G401.6 (cell line): ENCODE data around the gene CCL2.

Experiments
- FAIRE-seq: peaks from 2 replicates; lab custom pipeline; 2012; peaks lifted over from hg19 to GRCh38; lab: Jason Lieb, UNC

The CCL2 gene

GRCh38 chr17:34241062-34241461 is 14.0 kb upstream of the CCL2 start:
- FAIRE-seq, result no peak

GRCh38 chr17:34242587-34243363 is 12.3 kb upstream of the CCL2 start:
- FAIRE-seq, result no peak

DNA sequence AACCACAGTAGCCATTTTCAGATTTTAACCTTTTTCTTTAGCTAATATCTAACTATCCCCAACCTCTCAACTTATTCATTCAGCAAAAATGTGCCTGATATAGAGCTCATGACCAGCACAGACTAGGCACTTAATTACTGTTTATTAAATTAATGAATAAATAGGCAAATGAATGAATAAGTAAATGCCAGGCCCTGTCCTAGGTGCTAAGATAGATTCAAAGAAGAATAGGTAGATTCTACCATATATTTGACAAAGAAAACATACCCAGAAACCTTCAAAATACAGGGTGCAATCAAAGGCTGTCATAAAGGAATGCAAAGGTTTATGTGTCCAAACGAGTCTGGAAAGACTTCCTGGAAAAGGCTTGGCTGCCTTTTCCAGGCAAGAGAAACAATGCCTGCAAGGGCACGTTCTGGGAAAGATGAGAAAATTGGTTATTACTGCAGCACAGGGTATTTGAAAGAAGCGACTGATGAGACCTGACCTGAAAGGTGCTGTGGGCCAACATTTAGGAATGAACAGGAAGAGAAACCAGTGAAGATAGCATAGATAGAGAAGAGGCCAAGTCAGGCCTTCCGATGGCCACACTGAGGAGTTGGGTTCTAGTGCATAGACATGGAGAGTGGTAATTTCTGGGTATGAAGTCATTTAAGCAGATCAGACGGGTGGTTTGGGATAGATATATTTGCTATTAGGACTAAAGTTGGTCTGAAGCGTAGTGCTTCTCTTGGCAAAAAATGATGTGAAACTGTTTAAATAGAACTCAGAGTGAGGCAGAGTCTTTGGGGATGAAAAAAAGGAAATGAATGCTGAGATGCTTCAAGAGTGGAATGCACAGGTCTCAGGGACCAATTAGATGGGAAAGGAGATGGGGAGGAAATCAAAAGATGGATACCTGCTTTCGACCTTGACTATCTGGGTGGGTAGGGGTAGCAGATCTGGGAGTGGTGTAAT is 11.4 kb upstream of the CCL2 start:
- no peak for FAIRE-seq

DNA sequence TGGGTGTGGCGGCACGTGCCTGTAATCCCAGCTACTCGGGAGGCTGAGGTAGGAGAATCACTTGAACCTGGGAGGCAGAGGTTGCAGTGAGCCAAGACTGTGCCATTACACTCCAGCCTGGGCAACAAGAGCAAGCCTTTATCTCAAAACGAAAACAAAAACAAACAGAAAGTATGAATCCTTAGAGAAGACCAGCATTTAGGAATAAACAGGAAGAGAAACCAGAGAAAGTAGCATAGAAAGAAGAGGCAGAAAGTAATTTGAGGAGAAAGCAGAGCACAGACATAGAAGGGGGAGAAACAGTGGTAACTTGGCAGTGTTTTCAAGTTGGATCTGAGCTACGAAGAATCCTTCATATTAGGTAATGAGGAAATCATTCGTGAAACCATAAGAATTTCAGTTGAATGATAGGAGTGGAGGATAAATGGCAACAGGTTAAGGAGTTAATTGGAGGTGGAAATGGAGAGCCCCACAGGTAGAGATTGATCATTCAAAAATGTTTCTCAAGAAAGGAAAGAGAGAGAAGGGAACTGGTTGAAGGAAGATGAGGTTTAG is 9.7 kb upstream of the CCL2 start:
- no peak for FAIRE-seq

GRCh38 chr17:34246446-34246845 is 8.6 kb upstream of the CCL2 start:
- no peak for FAIRE-seq

- no peak for FAIRE-seq
Observed at GRCh38 chr17:34246881-34247280, 8.2 kb upstream of the CCL2 start.

DNA sequence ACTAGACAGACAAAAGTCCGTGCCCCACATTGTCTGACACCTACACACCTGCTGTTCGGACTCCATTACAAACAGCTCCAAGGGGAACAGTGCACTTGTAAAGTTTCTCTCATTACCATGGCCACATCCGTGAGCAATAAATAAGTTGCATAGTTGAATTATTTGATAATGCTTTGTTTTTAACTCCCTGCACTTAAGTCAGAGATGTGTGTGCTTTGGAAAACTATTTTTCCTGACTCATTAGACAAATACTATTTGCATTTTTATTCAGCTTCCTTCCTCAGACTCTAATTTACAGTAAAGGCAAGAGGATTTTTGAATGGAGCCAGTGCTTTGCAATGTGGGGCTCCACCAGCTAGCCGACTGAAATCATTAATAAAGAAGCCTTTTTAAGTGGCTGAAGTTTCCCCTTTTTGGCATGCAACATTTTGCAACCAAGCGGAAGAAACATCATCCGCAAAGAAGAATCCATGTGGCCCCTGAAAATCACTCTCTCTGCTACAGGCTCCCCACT is 6.5 kb upstream of the CCL2 start:
- no peak for FAIRE-seq

- FAIRE-seq, result no peak
Observed at GRCh38 chr17:34249061-34249460, 6.0 kb upstream of the CCL2 start.

DNA sequence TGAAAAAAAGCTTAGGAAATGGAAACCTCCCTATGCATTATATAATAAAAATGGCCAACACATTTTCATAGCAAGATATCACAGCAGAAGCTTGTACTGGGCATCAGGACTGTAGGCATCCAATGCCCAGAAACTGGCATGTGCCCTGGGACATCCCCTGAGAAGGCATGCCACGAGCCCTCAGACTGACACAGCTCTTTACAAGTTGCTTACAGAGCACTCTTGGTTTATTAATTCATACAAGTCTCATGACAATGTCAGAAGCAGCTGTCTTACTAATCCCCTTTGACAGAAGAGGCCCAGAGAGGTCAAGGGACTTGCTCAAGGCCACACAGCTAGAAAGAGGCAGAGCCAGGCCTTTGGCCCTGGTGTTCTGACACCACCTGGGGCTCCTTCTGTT is 5.6 kb upstream of the CCL2 start:
- no peak for FAIRE-seq

DNA sequence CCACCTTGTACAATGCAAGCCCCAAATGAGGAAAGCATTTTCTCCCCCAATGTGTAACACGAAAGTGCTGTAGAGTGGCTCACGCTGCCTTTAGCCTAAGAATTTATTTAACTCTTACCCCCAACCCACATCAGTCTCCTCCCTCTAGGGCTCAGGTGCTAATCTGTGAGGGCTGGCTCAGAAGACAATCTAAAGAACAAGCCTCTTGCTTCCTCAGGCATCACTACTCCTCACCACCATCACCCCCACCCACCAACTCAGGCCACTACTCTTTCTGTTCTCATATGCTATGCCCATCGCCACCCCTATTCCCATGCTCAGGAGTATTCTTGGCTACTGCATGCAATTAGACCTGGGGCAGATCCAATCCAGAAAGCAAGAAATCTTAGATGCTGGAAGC is 3.9 kb upstream of the CCL2 start:
- FAIRE-seq, result no peak

- no peak for FAIRE-seq
Observed at GRCh38 chr17:34252095-34252443, 3.0 kb upstream of the CCL2 start.

DNA sequence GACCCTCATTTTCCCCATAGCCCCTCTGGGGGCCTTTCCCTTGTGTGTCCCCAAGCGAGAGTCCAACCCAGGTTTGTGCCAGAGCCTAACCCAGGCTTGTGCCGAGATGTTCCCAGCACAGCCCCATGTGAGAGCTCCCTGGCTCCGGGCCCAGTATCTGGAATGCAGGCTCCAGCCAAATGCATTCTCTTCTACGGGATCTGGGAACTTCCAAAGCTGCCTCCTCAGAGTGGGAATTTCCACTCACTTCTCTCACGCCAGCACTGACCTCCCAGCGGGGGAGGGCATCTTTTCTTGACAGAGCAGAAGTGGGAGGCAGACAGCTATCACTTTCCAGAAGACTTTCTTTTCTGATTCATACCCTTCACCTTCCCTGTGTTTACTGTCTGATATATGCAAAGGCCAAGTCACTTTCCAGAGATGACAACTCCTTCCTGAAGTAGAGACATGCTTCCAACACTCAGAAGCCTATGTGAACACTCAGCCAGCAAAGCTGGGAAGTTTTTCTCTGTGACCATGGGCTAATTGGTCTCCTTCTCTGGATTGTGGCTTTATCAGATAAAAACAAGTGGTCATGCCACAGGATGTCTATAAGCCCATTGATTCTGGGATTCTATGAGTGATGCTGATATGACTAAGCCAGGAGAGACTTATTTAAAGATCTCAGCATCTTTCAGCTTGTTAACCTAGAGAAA is 2.5 kb upstream of the CCL2 start:
- no peak for FAIRE-seq

DNA sequence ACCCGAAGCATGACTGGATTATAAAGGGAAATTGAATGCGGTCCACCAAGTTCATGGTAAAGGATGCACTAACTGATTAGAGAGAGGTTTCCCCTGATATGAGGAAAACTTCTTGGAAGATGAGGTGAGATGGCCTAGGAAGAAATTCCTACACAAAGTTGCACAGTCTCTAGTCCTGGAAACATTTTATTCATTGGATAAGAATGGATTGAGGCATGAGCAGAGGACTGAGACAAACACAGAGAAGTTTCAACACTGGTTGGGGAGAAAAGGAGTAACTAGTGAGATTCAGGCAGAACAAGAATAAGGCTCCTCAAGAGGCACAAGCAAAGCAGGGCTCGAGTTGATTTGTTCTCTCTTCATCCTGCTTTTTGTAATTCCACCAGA is 2.0 kb upstream of the CCL2 start:
- FAIRE-seq, result no peak

- FAIRE-seq, result no peak
Observed at GRCh38 chr17:34254146-34254545, 939 bp upstream of the CCL2 start.

DNA sequence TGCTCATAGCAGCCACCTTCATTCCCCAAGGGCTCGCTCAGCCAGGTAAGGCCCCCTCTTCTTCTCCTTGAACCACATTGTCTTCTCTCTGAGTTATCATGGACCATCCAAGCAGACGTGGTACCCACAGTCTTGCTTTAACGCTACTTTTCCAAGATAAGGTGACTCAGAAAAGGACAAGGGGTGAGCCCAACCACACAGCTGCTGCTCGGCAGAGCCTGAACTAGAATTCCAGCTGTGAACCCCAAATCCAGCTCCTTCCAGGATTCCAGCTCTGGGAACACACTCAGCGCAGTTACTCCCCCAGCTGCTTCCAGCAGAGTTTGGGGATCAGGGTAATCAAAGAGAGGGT is 272 bp downstream of the CCL2 start:
- no peak for FAIRE-seq

- FAIRE-seq, result no peak
Observed at GRCh38 chr17:34255841-34256240, 756 bp downstream of the CCL2 start.

GRCh38 chr17:34257299-34257985 is 2.4 kb downstream of the CCL2 start:
- FAIRE-seq, result no peak

- FAIRE-seq, result no peak
Observed at GRCh38 chr17:34257986-34258326, 2.9 kb downstream of the CCL2 start.

- FAIRE-seq, result no peak
Observed at GRCh38 chr17:34259146-34259545, 4.1 kb downstream of the CCL2 start.

- no peak for FAIRE-seq
Observed at GRCh38 chr17:34260861-34261260, 5.8 kb downstream of the CCL2 start.

- no peak for FAIRE-seq
Observed at GRCh38 chr17:34261568-34262337, 6.7 kb downstream of the CCL2 start.
